AG08395 (cell line): ENCODE results near the gene THRA.

Source experiments
- DNase-seq: peaks from one replicate; pipeline ENCODE4 v3.0.0; 2012; ENCODE audit warnings: mixed read lengths, low spot score

The THRA gene

GRCh38 chr17:40084477-40084876, 21.7 kb downstream of the THRA start:
- DNase-seq: no peak

GRCh38 chr17:40086150-40087044, 23.6 kb downstream of the THRA start:
- DNase-seq: peak; percentile 57

GRCh38 chr17:40087049-40087794, 24.5 kb downstream of the THRA start:
- DNase-seq: no peak

- no peak for DNase-seq
Measured at GRCh38 chr17:40087903-40088718, 25.3 kb downstream of the THRA start.

- DNase-seq: no peak
Measured at GRCh38 chr17:40089077-40089895, 26.5 kb downstream of the THRA start.

- DNase-seq: no peak
Measured at GRCh38 chr17:40090237-40091119, 27.7 kb downstream of the THRA start.

GRCh38 chr17:40091691-40092397, 29.1 kb downstream of the THRA start:
- no peak for DNase-seq

GRCh38 chr17:40092581-40092980, 29.8 kb downstream of the THRA start:
- peak; percentile 60 for DNase-seq

GRCh38 chr17:40093005-40093579, 30.3 kb downstream of the THRA start:
- no peak for DNase-seq

- DNase-seq: no peak
Measured at GRCh38 chr17:40093580-40094201, 30.9 kb downstream of the THRA start.

GRCh38 chr17:40094874-40095273, 32.1 kb downstream of the THRA start:
- no peak for DNase-seq

GRCh38 chr17:40095351-40095943, 32.7 kb downstream of the THRA start:
- DNase-seq: no peak

- DNase-seq: no peak
Measured at GRCh38 chr17:40095944-40096791, 33.4 kb downstream of the THRA start.

GRCh38 chr17:40097087-40097486, 34.3 kb downstream of the THRA start:
- no peak for DNase-seq

GRCh38 chr17:40097931-40098845, 35.4 kb downstream of the THRA start:
- DNase-seq: peak; percentile 52

- peak; percentile 99 for DNase-seq
Measured at GRCh38 chr17:40098846-40099618, 36.3 kb downstream of the THRA start.
